GM23338 (cell line): ENCODE data around the gene TNFRSF8. TPM values are rescaled to one million over a fixed set of nuclear protein-coding genes. Genes with fewer than 3 reads are reported as not detected.

ENCODE experiments used
- ATAC-seq: fragments of 200-7000 bp; cut with Tn5 transposase; 3 replicates; pipeline ENCODE4 v1.9.1; 2020
- DNase-seq: peaks from one replicate; pipeline ENCODE4 v3.0.0-alpha.2; 2015; ENCODE audit warnings: low spot score
- H2AFZ ChIP-seq: fragments of 200-600 bp; sonication (generic); 2 replicates; pipeline ENCODE4 v1.8.0; 2016; ENCODE audit warnings: antibody characterized with exemption, mild to moderate bottlenecking, moderate library complexity
- H3F3A ChIP-seq: fragments of 200-600 bp; sonication (generic); replicated peaks from 2 replicates; pipeline ENCODE4 v1.8.0; 2017; ENCODE audit warnings: antibody characterized with exemption, mixed run types, low read depth
- H3K27ac ChIP-seq: fragments of 200-600 bp; sonication (generic); 2 replicates; pipeline ENCODE4 v1.6.1; 2016; ENCODE audit warnings: low read depth
- H3K27me3 ChIP-seq: fragments of 200-600 bp; sonication (generic); 2 replicates; pipeline ENCODE4 v1.8.0; 2016; ENCODE audit warnings: mild to moderate bottlenecking, mixed run types, moderate library complexity; ENCODE audit not compliant: insufficient read depth
- H3K36me3 ChIP-seq: fragments of 200-600 bp; sonication (generic); 2 replicates; pipeline ENCODE4 v1.8.0; 2016; ENCODE audit warnings: mild to moderate bottlenecking; ENCODE audit not compliant: insufficient read depth
- H3K4me1 ChIP-seq: fragments of 200-600 bp; sonication (generic); 2 replicates; pipeline ENCODE4 v1.8.0; 2016; ENCODE audit warnings: mild to moderate bottlenecking, moderate library complexity; ENCODE audit not compliant: insufficient read depth
- H3K4me2 ChIP-seq: fragments of 200-600 bp; sonication (generic); 2 replicates; pipeline ENCODE4 v1.7.1; 2017; ENCODE audit warnings: mixed run types
- H3K4me3 ChIP-seq: fragments of 200-600 bp; sonication (generic); 2 replicates; pipeline ENCODE4 v1.6.1; 2016; ENCODE audit warnings: mixed run types
- H3K79me2 ChIP-seq: fragments of 200-600 bp; sonication (generic); replicated peaks from 2 replicates; pipeline ENCODE4 v1.8.0; 2017; ENCODE audit warnings: mild to moderate bottlenecking; ENCODE audit not compliant: insufficient read depth
- H3K9me2 ChIP-seq: fragments of 200-600 bp; sonication (generic); 2 replicates; pipeline ENCODE4 v1.8.0; 2017; ENCODE audit not compliant: insufficient read depth
- H4K20me1 ChIP-seq: fragments of 200-600 bp; sonication (generic); replicated peaks from 2 replicates; pipeline ENCODE4 v1.8.0; 2017; ENCODE audit warnings: mild to moderate bottlenecking; ENCODE audit not compliant: insufficient read depth
- H3K27ac Mint-ChIP-seq: 2 replicates; pipeline ENCODE4 v1.8.0; 2020; ENCODE audit warnings: inconsistent platforms, mild to moderate bottlenecking, moderate library complexity, mixed read lengths
- H3K27me3 Mint-ChIP-seq: 3 replicates; pipeline ENCODE4 v1.8.0; 2022; ENCODE audit warnings: low read depth, mild to moderate bottlenecking, moderate library complexity, mixed read lengths, inconsistent platforms; ENCODE audit not compliant: insufficient read depth, poor library complexity
- H3K36me3 Mint-ChIP-seq: 3 replicates; pipeline ENCODE4 v1.8.0; 2021; ENCODE audit warnings: low read depth, mild to moderate bottlenecking, inconsistent platforms, moderate library complexity, mixed read lengths
- H3K4me1 Mint-ChIP-seq: 3 replicates; pipeline ENCODE4 v1.8.0; 2020; ENCODE audit warnings: mild to moderate bottlenecking, inconsistent platforms, mixed read lengths
- H3K4me3 Mint-ChIP-seq: 3 replicates; pipeline ENCODE4 v1.8.0; 2021; ENCODE audit warnings: moderate library complexity, mild to moderate bottlenecking, inconsistent platforms, mixed read lengths
- H3K9me3 Mint-ChIP-seq: 3 replicates; pipeline ENCODE4 v1.8.0; 2020; ENCODE audit warnings: moderate library complexity, mild to moderate bottlenecking, inconsistent platforms, mixed read lengths
- CREB1 ChIP-seq: fragments of 250-450 bp; sonication (Bioruptor Pico); IDR thresholded peaks from 2 replicates; pipeline ENCODE4 v1.5.0; 2020; ENCODE audit warnings: low read depth, mild to moderate bottlenecking, moderate library complexity
- ETS1 ChIP-seq: IDR thresholded peaks from 2 replicates; pipeline ENCODE4 v1.6.1; 2016; ENCODE audit warnings: antibody characterized with exemption
- EZH2 ChIP-seq: fragments of 200-600 bp; sonication (generic); IDR thresholded peaks from one replicate; pipeline ENCODE4 v1.8.0; 2017; ENCODE audit warnings: antibody characterized with exemption, mild to moderate bottlenecking, low read depth; ENCODE audit not compliant: unreplicated experiment
- JUNB ChIP-seq: IDR thresholded peaks from one replicate; pipeline ENCODE4 v1.6.1; 2016; ENCODE audit warnings: antibody characterized with exemption; ENCODE audit not compliant: unreplicated experiment
- NANOG ChIP-seq: IDR thresholded peaks from 2 replicates; pipeline ENCODE4 v1.6.1; 2016; ENCODE audit warnings: antibody characterized with exemption, borderline replicate concordance
- POLR2AphosphoS5 ChIP-seq: IDR thresholded peaks from 2 replicates; pipeline ENCODE4 v1.6.1; 2016; ENCODE audit warnings: antibody characterized with exemption, low read depth
- REST ChIP-seq: IDR thresholded peaks from one replicate; pipeline ENCODE4 v1.6.1; 2018; ENCODE audit warnings: antibody characterized with exemption; ENCODE audit not compliant: unreplicated experiment
- STAT1 ChIP-seq: IDR thresholded peaks from one replicate; pipeline ENCODE4 v1.6.1; 2016; ENCODE audit warnings: antibody characterized with exemption; ENCODE audit not compliant: unreplicated experiment
- ZNF114 ChIP-seq: fragments of 250-450 bp; sonication (Bioruptor Pico); IDR thresholded peaks from 2 replicates; pipeline ENCODE4 v1.5.0; 2020; ENCODE audit warnings: mild to moderate bottlenecking, moderate library complexity
- ZNF331 ChIP-seq: fragments of 250-450 bp; sonication (Bioruptor Pico); IDR thresholded peaks from 2 replicates; pipeline ENCODE4 v1.5.0; 2020; ENCODE audit warnings: low read depth, mild to moderate bottlenecking, moderate library complexity
- ZNF462 ChIP-seq: fragments of 250-450 bp; sonication (Bioruptor Pico); IDR thresholded peaks from 2 replicates; pipeline ENCODE4 v1.5.0; 2020; ENCODE audit warnings: mild to moderate bottlenecking, moderate library complexity
- polyA plus RNA-seq: library from polyadenylated mRNA; unstranded; fragments of >200 nt; fragmentation: Nextera tagmentation; extraction: Ambion mirVana; gene quantifications from 2 replicates; pipeline ENCODE4 v1.2.1, GENCODE V29; 2016
- total RNA-seq: library from RNA; depleted of rRNA; stranded (reverse); fragments of >200 nt; shearing (Covaris generic); gene quantifications from 2 replicates; pipeline ENCODE4 v1.2.3, GENCODE V29; 2014

Gene TNFRSF8
- total and polyA plus RNA-seq, 2 experiments from 2014 or later = 11.7 to 28.2 TPM

GRCh38 chr1:12172042-12172851 is 109.1 kb downstream of the TNFRSF8 start:
- peaks cover 18% of the 10 kb centered on the region for H3K27me3 Mint-ChIP-seq
- no peaks in the 10 kb centered on the region; the same call in 2 of the 3 replicates for H3K36me3 Mint-ChIP-seq
- H3F3A ChIP-seq = no peaks in the 10 kb centered on the region
- H3K4me3 ChIP-seq = no peak overlapping the region
- no peak overlapping the region for H3K27ac ChIP-seq
- H2AFZ ChIP-seq = no peak overlapping the region
- TF ChIP-seq ZNF331 (CRISPR knock-in tag) (no peak), CREB1 (CRISPR knock-in tag) (no peak), REST (no peak), ETS1 (no peak), POLR2AphosphoS5 (no peak), ZNF114 (CRISPR knock-in tag) (no peak), STAT1 (no peak), JUNB (no peak), NANOG (no peak), ZNF462 (no peak), EZH2 (no peak)
- ATAC-seq (no peak), DNase-seq (no peak)
- H3K9me2 ChIP-seq = no peaks in the 10 kb centered on the region
- H3K4me2 ChIP-seq = no peak overlapping the region
- no peaks in the 10 kb centered on the region for H3K79me2 ChIP-seq
- H3K36me3 ChIP-seq = no peaks in the 10 kb centered on the region; the same call in 1 of the 2 replicates
- peaks cover 19% of the 10 kb centered on the region for H3K27me3 ChIP-seq
- no peaks in the 10 kb centered on the region for H4K20me1 ChIP-seq
- no peaks in the 10 kb centered on the region for H3K9me3 Mint-ChIP-seq
- no peak overlapping the region for H3K27ac Mint-ChIP-seq
- H3K4me1 Mint-ChIP-seq = peaks cover 20% of the 10 kb centered on the region; the same call in 2 of the 3 replicates
- H3K4me3 Mint-ChIP-seq = no peak overlapping the region
- no peaks in the 10 kb centered on the region; the same call in 1 of the 2 replicates for H3K4me1 ChIP-seq
